CD4-positive, alpha-beta T cell (primary cell): ENCODE results near the gene MDM1. TPM values are rescaled to one million over a fixed set of nuclear protein-coding genes. Genes with fewer than 3 reads are reported as not detected.

Experiments used
- ATAC-seq: fragments of 200-7000 bp; cut with Tn5 transposase; one replicate; pipeline ENCODE4 v1.10.0; 2022; ENCODE audit warnings: mild to moderate bottlenecking; ENCODE audit not compliant: poor library complexity
- CTCF ChIA-PET: fragments of 350-600 bp; sonication (Branson Sonifier 250); formaldehyde crosslinking; loops from one replicate; lab custom pipeline; 2021; ENCODE audit warnings: antibody characterized with exemption, inconsistent platforms; lab: Charles Lee
- POLR2A ChIA-PET: fragments of 350-600 bp; sonication (Branson Sonifier 250); formaldehyde crosslinking; loops from one replicate; lab custom pipeline; 2021; ENCODE audit warnings: antibody characterized with exemption, inconsistent platforms; lab: Charles Lee
- DNase-seq, 14 experiments: peaks; one replicate each; pipeline ENCODE4 v3.0.0-alpha.2; 2013 to 2020; ENCODE audit warnings: mixed read lengths in 2 of 14
- H3K27ac ChIP-seq, 2 donors: one replicate each; pipeline versions ENCODE4 v1.5.1 to v1.7.0; 2013; ENCODE audit warnings: low read length in 2 of 2, low read depth in 1 of 2, mild to moderate bottlenecking in 1 of 2
- H3K27me3 ChIP-seq, 2 experiments: 1 replicate in 1 of 2; 2 replicates in 1 of 2; pipeline versions ENCODE4 v1.6.1 to v1.7.0; 2013; ENCODE audit warnings: low read length in 2 of 2, control low read depth in 1 of 2, mild to moderate bottlenecking in 1 of 2, moderate library complexity in 1 of 2; ENCODE audit not compliant: insufficient read depth in 2 of 2, control insufficient read depth in 1 of 2
- H3K36me3 ChIP-seq: one replicate; pipeline ENCODE4 v1.6.1; 2013; ENCODE audit warnings: low read length, control low read depth; ENCODE audit not compliant: insufficient read depth
- H3K4me1 ChIP-seq: one replicate; pipeline ENCODE4 v1.6.1; 2013; ENCODE audit warnings: low read length, control low read depth; ENCODE audit not compliant: insufficient read depth
- H3K4me3 ChIP-seq: one replicate; pipeline ENCODE4 v1.5.1; 2013; ENCODE audit warnings: mild to moderate bottlenecking, low read length, moderate library complexity
- H3K9me3 ChIP-seq, 2 experiments: 1 replicate in 1 of 2; 2 replicates in 1 of 2; pipeline versions ENCODE4 v1.6.1 to v1.7.0; 2013; ENCODE audit warnings: low read length in 2 of 2, mild to moderate bottlenecking in 2 of 2, control low read depth in 1 of 2, moderate library complexity in 1 of 2; ENCODE audit not compliant: control insufficient read depth in 1 of 2, insufficient read depth in 1 of 2
- H3K27ac Mint-ChIP-seq: one replicate; pipeline ENCODE4 v1.8.0; 2020; ENCODE audit warnings: mixed read lengths
- H3K27me3 Mint-ChIP-seq: one replicate; pipeline ENCODE4 v1.8.0; 2021; ENCODE audit warnings: mixed read lengths
- H3K36me3 Mint-ChIP-seq: one replicate; pipeline ENCODE4 v1.8.0; 2021; ENCODE audit warnings: low read depth, mixed read lengths
- H3K4me1 Mint-ChIP-seq: one replicate; pipeline ENCODE4 v1.8.0; 2021; ENCODE audit warnings: low read depth, mixed read lengths
- H3K4me3 Mint-ChIP-seq: one replicate; pipeline ENCODE4 v1.8.0; 2020; ENCODE audit warnings: mild to moderate bottlenecking, mixed read lengths
- H3K9me3 Mint-ChIP-seq: one replicate; pipeline ENCODE4 v1.8.0; 2020; ENCODE audit warnings: mixed read lengths
- CTCF ChIP-seq: fragments of 200-600 bp; IDR thresholded peaks from one replicate; pipeline ENCODE4 v1.8.0; 2022; ENCODE audit warnings: antibody characterized with exemption, mild to moderate bottlenecking
- intact Hi-C, 2 experiments: fragments of 100-400 bp; cut with DNase I in 1 of 2; cut with micrococcal nuclease in 1 of 2; formaldehyde crosslinking; loops; one replicate each; pipeline versions ENCODE4 v1.15.1 to v1.9.0; 2023 to 2025; cut with DNase I, micrococcal nuclease
- total RNA-seq, 174 experiments: library from RNA in 2 of 174; stranded (reverse) in 2 of 174; gene quantifications; one replicate each; pipeline ENCODE4 v1.2.3 and lab custom pipeline; 2021 to 2026

Gene MDM1
- total RNA-seq, 2 experiments from 2014 or later, result 11.0 to 11.6 TPM

GRCh38 chr12:68324531-68324930 is 7.6 kb downstream of the MDM1 start:
- Histone ChIP-seq H3K9me3 (no peaks in the 10 kb centered on the region), H3K4me3 (no peak overlapping the region), H3K4me1 (no peaks in the 10 kb centered on the region), H3K27me3 (no peaks in the 10 kb centered on the region), H3K27ac (no peak overlapping the region), H3K36me3 (peaks cover 28% of the 10 kb centered on the region)
- no peak for ATAC-seq
- Mint-ChIP-seq H3K27ac (no peak overlapping the region), H3K4me3 (no peak overlapping the region), H3K27me3 (no peaks in the 10 kb centered on the region), H3K36me3 (peaks cover 50% of the 10 kb centered on the region), H3K4me1 (peaks cover 31% of the 10 kb centered on the region), H3K9me3 (no peaks in the 10 kb centered on the region)
- DNase-seq, result no peak
- POLR2A ChIA-PET, result no interaction called here
- no peak for TF ChIP-seq CTCF
- CTCF ChIA-PET, result interaction anchor here (1.4 kb wide), 1 partner anchor 284 kb away, joined by 3 read pairs; no protein-coding TSS in a partner anchor
- intact Hi-C loops, result loop anchor here in 1 of 2 experiments (10.0 kb wide), 1 partner anchor 1050 kb away; no protein-coding TSS in a partner anchor

- H3K27ac Mint-ChIP-seq, result no peak overlapping the region
These were observed 11.0 kb downstream of the MDM1 start for GRCh38 chr12:68321140-68321539.

GRCh38 chr12:68319988-68320623 is 12.1 kb downstream of the MDM1 start:
- Histone ChIP-seq H3K36me3 (peaks cover 19% of the 10 kb centered on the region), H3K4me3 (no peak overlapping the region), H3K27me3 (no peaks in the 10 kb centered on the region), H3K27ac (no peak overlapping the region), H3K9me3 (no peaks in the 10 kb centered on the region), H3K4me1 (no peaks in the 10 kb centered on the region)
- ChIA-PET CTCF (interaction anchor here (1.4 to 2.2 kb wide), 2 partner anchors 11 to 97 kb away, joined by 3 to 9 read pairs; no protein-coding TSS in a partner anchor), POLR2A (interaction anchor here (1.6 to 1.9 kb wide), 2 partner anchors 12 to 84 kb away, joined by 3 to 8 read pairs; partner anchors contain the start of gene MDM1)
- no peak for DNase-seq
- no peak for ATAC-seq
- no peaks in the 10 kb centered on the region for H3K9me3 Mint-ChIP-seq
- intact Hi-C loops, result loop anchor here (5.0 to 10.0 kb wide), 4 partner anchors 83 to 1045 kb away; no protein-coding TSS in a partner anchor
- peaks cover 15% of the 10 kb centered on the region for H3K36me3 Mint-ChIP-seq
- TF ChIP-seq CTCF, result no peak
- no peak overlapping the region for H3K4me3 Mint-ChIP-seq
- H3K27ac Mint-ChIP-seq, result no peak overlapping the region
- no peaks in the 10 kb centered on the region for H3K27me3 Mint-ChIP-seq
- H3K4me1 Mint-ChIP-seq, result peaks cover 5% of the 10 kb centered on the region

More at GRCh38 chr12:68321140-68321539, 11.0 kb downstream of the MDM1 start:
- ChIA-PET CTCF (interaction anchor here (2.2 kb wide), 1 partner anchor 98 kb away, joined by 9 read pairs; no protein-coding TSS in a partner anchor), POLR2A (interaction anchor here (1.6 to 1.9 kb wide), 2 partner anchors 11 to 85 kb away, joined by 3 to 8 read pairs; partner anchors contain the start of gene MDM1)
- Mint-ChIP-seq H3K27me3 (no peaks in the 10 kb centered on the region), H3K9me3 (no peaks in the 10 kb centered on the region), H3K36me3 (peaks cover 21% of the 10 kb centered on the region), H3K4me1 (peaks cover 12% of the 10 kb centered on the region), H3K4me3 (no peak overlapping the region)
- no peak for TF ChIP-seq CTCF
- DNase-seq (no peak), ATAC-seq (no peak)
- no peaks in the 10 kb centered on the region for H3K4me1 ChIP-seq
- no peak overlapping the region for H3K27ac ChIP-seq
- peaks cover 19% of the 10 kb centered on the region for H3K36me3 ChIP-seq
- no peaks in the 10 kb centered on the region for H3K9me3 ChIP-seq
- intact Hi-C loops, result loop anchor here in 1 of 2 experiments (10.0 kb wide), 1 partner anchor 1046 kb away; no protein-coding TSS in a partner anchor
- H3K4me3 ChIP-seq, result no peak overlapping the region
- H3K27me3 ChIP-seq, result no peaks in the 10 kb centered on the region
